ENCODE results near the gene SPOCK2.
A peak's percentile ranks its signal among the peaks of the same experiment; 100 is the strongest.

The SPOCK2 gene

GRCh38 chr10:72133517-72133916 lies 45.2 kb upstream of the SPOCK2 start:
- no peak overlapping the region for H3K9ac ChIP-seq (ENCODE audit: low read length)
- H3K9me3 ChIP-seq (ENCODE audit: insufficient read depth, low read length) = no peaks in the 10 kb centered on the region
- H4K20me1 ChIP-seq (ENCODE audit: insufficient read depth, low read length) = no peaks in the 10 kb centered on the region
- TF ChIP-seq EZH2phosphoT487 (IDR thresholded peaks at IDR 0.05; ENCODE audit: low read depth) = no peak
- TF ChIP-seq, protein P1, sequence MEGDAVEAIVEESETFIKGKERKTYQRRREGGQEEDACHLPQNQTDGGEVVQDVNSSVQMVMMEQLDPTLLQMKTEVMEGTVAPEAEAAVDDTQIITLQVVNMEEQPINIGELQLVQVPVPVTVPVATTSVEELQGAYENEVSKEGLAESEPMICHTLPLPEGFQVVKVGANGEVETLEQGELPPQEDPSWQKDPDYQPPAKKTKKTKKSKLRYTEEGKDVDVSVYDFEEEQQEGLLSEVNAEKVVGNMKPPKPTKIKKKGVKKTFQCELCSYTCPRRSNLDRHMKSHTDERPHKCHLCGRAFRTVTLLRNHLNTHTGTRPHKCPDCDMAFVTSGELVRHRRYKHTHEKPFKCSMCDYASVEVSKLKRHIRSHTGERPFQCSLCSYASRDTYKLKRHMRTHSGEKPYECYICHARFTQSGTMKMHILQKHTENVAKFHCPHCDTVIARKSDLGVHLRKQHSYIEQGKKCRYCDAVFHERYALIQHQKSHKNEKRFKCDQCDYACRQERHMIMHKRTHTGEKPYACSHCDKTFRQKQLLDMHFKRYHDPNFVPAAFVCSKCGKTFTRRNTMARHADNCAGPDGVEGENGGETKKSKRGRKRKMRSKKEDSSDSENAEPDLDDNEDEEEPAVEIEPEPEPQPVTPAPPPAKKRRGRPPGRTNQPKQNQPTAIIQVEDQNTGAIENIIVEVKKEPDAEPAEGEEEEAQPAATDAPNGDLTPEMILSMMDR (IDR thresholded peaks at IDR 0.05; ENCODE audit: low read depth, low read length) = no peak
- H3K79me2 ChIP-seq (ENCODE audit: low read length) = no peaks in the 10 kb centered on the region
- H3K27ac ChIP-seq (ENCODE audit: low read length) = no peak overlapping the region
- no peaks in the 10 kb centered on the region for H3K36me3 ChIP-seq (replicated peaks; ENCODE audit: low read depth, low read length)
- peaks cover 43% of the 10 kb centered on the region for H3K4me1 ChIP-seq (ENCODE audit: low read length)
- H3K4me2 ChIP-seq (ENCODE audit: low read length) = 0 out of 2 replicates have a peak overlapping the region, but pooled peaks have one; percentile 9
- no peak overlapping the region for H3K4me3 ChIP-seq (ENCODE audit: low read length)
- no peaks in the 10 kb centered on the region for H3K27me3 ChIP-seq (ENCODE audit: low read depth, low read length)
- no peak overlapping the region for H2AFZ ChIP-seq (ENCODE audit: low read depth, low read length)

DNA sequence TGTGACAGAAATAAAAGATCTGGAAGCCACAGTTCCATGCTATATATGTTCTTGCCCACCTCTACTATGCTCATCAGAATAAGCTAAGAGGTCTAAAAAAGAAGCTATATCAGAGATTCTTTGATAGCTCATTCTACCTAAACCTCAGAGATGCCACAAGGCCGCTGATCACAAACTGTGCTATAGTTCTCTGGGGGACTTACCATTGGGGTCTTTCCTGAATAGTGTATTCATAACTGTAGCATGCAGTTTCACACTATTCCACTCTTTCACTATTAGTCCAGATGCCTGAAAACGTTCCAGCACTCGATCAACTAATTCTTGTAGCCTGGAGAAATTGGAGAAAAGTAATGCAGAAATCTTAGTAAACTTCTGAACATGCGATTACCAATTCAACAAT lies 44.5 kb upstream of the SPOCK2 start:
- no peak overlapping the region for H3K9ac ChIP-seq (ENCODE audit: low read length)
- no peaks in the 10 kb centered on the region for H3K27me3 ChIP-seq (ENCODE audit: low read depth, low read length)
- no peak overlapping the region for H2AFZ ChIP-seq (ENCODE audit: low read depth, low read length)

DNA sequence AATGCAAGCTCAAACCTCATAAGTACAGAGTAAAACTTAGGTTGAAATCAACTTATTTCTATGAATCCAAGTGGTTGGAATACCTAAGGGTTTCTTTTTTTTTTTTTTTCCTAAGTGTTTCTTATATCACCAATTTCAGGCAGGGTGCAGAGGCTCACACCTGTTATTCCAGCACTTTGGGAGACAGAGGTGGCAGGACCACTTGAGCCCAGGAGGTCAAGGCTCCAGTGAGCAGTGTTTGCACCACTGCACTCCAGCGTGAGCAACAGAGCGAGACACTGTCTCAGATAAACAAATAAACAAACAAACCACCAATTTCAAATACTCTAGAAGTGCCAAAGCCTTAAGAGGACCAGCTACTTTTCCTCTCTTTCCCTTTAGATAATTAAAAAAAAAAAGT lies 39.2 kb upstream of the SPOCK2 start:
- Histone ChIP-seq H3K36me3 (replicated peaks; ENCODE audit: low read depth, low read length) (no peaks in the 10 kb centered on the region), H3K9me3 (ENCODE audit: insufficient read depth, low read length) (no peaks in the 10 kb centered on the region), H3K27ac (ENCODE audit: low read length) (no peak overlapping the region), H3K4me1 (ENCODE audit: low read length) (peaks cover 11% of the 10 kb centered on the region), H3K27me3 (ENCODE audit: low read depth, low read length) (no peaks in the 10 kb centered on the region), H3K4me3 (ENCODE audit: low read length) (no peak overlapping the region), H3K79me2 (ENCODE audit: low read length) (no peaks in the 10 kb centered on the region), H3K9ac (ENCODE audit: low read length) (no peak overlapping the region), H4K20me1 (ENCODE audit: insufficient read depth, low read length) (no peaks in the 10 kb centered on the region), H3K4me2 (ENCODE audit: low read length) (no peak overlapping the region), H2AFZ (ENCODE audit: low read depth, low read length) (no peak overlapping the region)
- no peak for TF ChIP-seq EZH2phosphoT487 (IDR thresholded peaks at IDR 0.05; ENCODE audit: low read depth)
- TF ChIP-seq, protein P1 (IDR thresholded peaks at IDR 0.05; ENCODE audit: low read depth, low read length) = no peak

More for the DNA sequence above, 44.5 kb upstream of the SPOCK2 start:
- no peak for TF ChIP-seq EZH2phosphoT487 (IDR thresholded peaks at IDR 0.05; ENCODE audit: low read depth)
- TF ChIP-seq, protein P1 (IDR thresholded peaks at IDR 0.05; ENCODE audit: low read depth, low read length) = no peak
- Histone ChIP-seq H4K20me1 (ENCODE audit: insufficient read depth, low read length) (no peaks in the 10 kb centered on the region), H3K4me2 (ENCODE audit: low read length) (peak overlapping the region; percentile 57; the same call in 1 of the 2 replicates), H3K27ac (ENCODE audit: low read length) (no peak overlapping the region), H3K79me2 (ENCODE audit: low read length) (no peaks in the 10 kb centered on the region), H3K9me3 (ENCODE audit: insufficient read depth, low read length) (no peaks in the 10 kb centered on the region), H3K36me3 (replicated peaks; ENCODE audit: low read depth, low read length) (no peaks in the 10 kb centered on the region), H3K4me1 (ENCODE audit: low read length) (peaks cover 43% of the 10 kb centered on the region), H3K4me3 (ENCODE audit: low read length) (no peak overlapping the region)

GRCh38 chr10:72126872-72127232 lies 38.5 kb upstream of the SPOCK2 start:
- Histone ChIP-seq H3K36me3 (replicated peaks; ENCODE audit: low read depth, low read length) (no peaks in the 10 kb centered on the region), H3K79me2 (ENCODE audit: low read length) (no peaks in the 10 kb centered on the region), H3K4me3 (ENCODE audit: low read length) (no peak overlapping the region), H4K20me1 (ENCODE audit: insufficient read depth, low read length) (no peaks in the 10 kb centered on the region), H2AFZ (ENCODE audit: low read depth, low read length) (no peak overlapping the region), H3K4me2 (ENCODE audit: low read length) (no peak overlapping the region), H3K27me3 (ENCODE audit: low read depth, low read length) (no peaks in the 10 kb centered on the region), H3K9me3 (ENCODE audit: insufficient read depth, low read length) (no peaks in the 10 kb centered on the region), H3K4me1 (ENCODE audit: low read length) (peaks cover 4% of the 10 kb centered on the region; the same call in 1 of the 2 replicates), H3K9ac (ENCODE audit: low read length) (no peak overlapping the region), H3K27ac (ENCODE audit: low read length) (no peak overlapping the region)
- TF ChIP-seq, protein P1 (IDR thresholded peaks at IDR 0.05; ENCODE audit: low read depth, low read length) = no peak
- TF ChIP-seq EZH2phosphoT487 (IDR thresholded peaks at IDR 0.05; ENCODE audit: low read depth) = no peak

Data from OCI-LY3 (cell line).